GM19468 (cell line): Measurements from ENCODE around the gene ROM1.
"Not testable (repeated sequence)": the region's sequence is repeated elsewhere in the genome, so short reads cannot be mapped to it uniquely, and the experiment has no call there.

ENCODE experiments used
- ATAC-seq: cut with Tn5 transposase; IDR thresholded peaks from one replicate; pipeline ENCODE4 v1.9.1; 2021; ENCODE audit warnings: mild to moderate bottlenecking, moderate library complexity, moderate number of reproducible peaks; ENCODE audit not compliant: unreplicated experiment; ENCODE audit errors: extremely low read depth

Gene ROM1

GRCh38 chr11:62605902-62606301 is 7.2 kb upstream of the ROM1 start:
- no peak for ATAC-seq

- ATAC-seq, result no peak
These were observed 5.3 kb upstream of the ROM1 start for GRCh38 chr11:62607714-62608113.

DNA sequence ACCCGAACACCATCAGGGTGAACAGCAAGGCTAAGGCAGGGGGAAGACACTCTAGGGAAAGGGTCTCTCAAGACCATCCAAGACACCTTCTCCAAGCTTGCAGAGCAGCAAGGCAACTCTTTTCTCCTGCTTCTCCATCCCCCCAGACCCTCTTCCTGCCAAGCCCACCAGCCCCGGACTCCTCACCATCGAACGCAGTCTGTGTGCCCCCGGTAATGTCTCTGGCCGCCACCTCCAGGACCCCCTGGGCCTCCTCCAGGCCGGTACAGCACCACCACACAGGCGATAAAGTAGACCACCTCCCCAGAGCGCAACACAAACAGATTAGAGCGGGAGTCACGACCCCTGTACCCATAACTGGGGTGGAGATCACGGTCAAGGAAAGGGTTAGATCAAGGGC is 4.3 kb upstream of the ROM1 start:
- no peak for ATAC-seq

- no peak for ATAC-seq
These were observed 2.7 kb upstream of the ROM1 start for GRCh38 chr11:62610403-62610802.

GRCh38 chr11:62610814-62611704 is 2.0 kb upstream of the ROM1 start:
- ATAC-seq, result no peak

- no peak for ATAC-seq
These were observed 1.2 kb upstream of the ROM1 start for GRCh38 chr11:62611705-62612365.

DNA sequence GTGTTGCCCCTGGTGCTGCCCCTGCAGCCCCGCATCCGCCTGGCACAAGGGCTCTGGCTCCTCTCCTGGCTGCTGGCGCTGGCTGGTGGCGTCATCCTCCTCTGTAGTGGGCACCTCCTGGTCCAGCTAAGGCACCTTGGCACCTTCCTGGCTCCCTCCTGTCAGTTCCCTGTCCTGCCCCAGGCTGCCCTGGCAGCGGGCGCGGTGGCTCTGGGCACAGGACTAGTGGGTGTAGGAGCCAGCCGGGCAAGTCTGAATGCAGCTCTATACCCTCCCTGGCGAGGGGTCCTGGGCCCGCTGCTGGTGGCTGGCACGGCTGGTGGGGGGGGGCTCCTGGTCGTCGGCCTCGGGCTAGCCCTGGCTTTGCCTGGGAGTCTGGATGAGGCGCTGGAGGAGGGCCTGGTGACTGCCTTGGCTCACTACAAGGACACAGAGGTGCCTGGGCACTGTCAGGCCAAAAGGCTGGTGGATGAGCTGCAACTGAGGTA is 278 bp downstream of the ROM1 start:
- ATAC-seq, result no peak

DNA sequence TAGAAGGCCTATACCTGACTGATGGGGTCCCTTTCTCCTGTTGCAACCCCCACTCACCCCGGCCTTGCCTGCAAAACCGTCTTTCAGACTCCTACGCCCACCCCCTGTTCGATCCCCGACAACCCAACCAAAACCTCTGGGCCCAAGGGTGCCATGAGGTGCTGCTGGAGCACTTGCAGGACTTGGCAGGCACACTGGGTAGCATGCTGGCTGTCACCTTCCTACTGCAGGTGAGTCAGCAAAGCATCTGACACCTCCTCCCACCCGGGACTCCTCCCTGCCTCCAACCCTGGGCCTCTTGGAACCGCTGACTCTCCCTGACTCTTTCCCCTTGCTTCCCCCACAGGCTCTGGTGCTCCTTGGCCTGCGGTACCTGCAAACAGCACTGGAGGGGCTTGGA is 1.2 kb downstream of the ROM1 start:
- ATAC-seq, result no peak

- ATAC-seq, result no peak
These were observed 2.5 kb downstream of the ROM1 start for GRCh38 chr11:62615521-62615920.

- ATAC-seq, result not testable (repeated sequence)
These were observed 3.9 kb downstream of the ROM1 start for GRCh38 chr11:62616957-62617356.

DNA sequence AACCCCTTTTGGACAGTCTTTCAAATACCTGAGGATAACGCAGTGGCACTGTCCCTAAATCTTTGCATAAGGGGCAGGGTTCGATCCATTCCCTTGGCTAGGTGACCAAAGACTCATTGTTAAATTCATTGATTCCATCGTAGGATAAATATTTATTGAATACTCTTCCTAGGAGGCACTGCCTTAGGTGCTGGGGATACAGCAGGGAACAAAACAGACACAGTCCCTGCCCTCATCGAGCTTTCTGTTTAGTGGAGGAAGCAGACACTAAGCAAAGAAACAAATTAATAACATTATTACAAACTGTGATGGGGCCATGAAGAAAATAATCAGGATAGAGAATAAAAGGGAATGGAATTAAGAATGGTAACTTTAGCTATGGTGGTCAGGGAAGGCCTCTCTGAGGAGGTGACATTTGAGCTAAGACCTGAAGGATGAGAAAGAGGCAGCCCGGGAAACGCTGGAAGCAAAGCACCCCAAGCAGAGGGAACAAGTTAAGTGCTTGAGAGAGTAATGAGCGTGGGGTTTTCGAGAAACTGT is 8.0 kb downstream of the ROM1 start:
- ATAC-seq, result no peak

DNA sequence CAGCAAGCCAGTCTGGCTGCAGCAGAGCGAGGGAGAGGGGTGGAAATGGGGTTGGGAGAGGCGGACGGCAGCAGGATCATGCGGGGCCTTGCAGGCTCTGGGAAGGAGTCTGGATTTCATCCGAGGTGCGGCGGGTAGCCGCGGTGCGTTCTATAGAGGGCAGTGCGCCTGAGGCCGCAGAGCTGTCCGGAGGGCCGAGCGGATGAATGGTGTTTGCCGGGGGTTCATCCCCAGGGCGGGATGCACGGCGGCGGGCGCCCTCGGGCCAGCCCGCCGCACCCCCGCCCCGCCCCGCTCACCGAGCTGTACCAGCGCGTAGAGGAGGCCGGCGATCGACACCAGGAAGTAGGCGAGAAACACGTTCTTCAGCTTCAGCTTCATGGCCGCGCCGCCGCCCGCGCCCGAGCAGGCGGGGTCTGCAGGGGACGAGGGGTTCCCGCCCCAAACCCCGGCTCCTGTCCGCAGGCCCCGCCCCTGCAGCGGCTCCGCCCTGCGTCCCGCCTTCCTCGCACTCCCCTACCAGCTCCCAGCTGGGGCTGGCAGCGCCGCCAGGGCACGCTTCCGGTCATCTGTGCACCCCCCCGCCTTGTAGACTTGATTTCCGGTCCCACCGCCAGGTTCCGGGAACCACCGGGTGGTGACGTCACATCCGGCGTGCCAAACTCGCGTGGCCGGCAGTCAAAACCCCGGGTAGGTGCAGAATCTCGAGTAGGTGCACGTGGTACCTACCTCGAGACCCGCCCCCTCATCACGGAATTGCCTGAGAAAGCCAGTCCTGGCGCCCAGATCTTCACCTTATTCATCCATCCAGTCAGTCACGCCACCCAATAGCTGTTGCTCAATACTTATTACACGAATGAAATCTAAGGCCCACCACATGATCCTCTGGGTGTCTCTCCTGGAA is 8.8 kb downstream of the ROM1 start, which contains the start of gene B3GAT3:
Gene B3GAT3 (minus strand): TSS at position 420 of the 904 bp plus-strand sequence. CDS start 39 bp downstream, at position 381.
- ATAC-seq, result peak; percentile 92

- ATAC-seq, result no peak
These were observed 9.5 kb downstream of the ROM1 start for GRCh38 chr11:62622476-62623089.

- ATAC-seq, result no peak
These were observed 14.7 kb downstream of the ROM1 start for GRCh38 chr11:62627713-62628112.

DNA sequence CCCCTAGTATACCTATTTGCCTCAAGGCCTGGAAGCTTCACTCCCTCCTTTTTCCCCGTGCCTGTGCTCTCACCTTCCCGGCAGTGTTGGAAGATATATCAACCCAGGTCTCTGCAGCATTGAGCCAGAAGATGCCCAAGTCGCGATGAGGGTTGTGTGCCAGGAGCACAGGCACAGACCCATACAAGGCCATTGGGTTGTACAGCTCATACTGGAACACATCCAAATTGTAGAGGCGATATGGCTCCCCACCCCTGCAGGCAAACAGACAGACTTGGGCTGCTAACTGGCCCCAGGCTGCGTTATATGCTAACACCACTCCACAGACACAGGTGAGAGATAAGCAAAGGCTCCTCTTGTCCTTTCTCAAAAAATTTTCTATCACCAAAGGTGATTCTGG is 19.4 kb downstream of the ROM1 start:
- no peak for ATAC-seq

- no peak for ATAC-seq
These were observed 31.2 kb downstream of the ROM1 start for GRCh38 chr11:62644220-62644619.

GRCh38 chr11:62645671-62645945 is 32.6 kb downstream of the ROM1 start:
- no peak for ATAC-seq

DNA sequence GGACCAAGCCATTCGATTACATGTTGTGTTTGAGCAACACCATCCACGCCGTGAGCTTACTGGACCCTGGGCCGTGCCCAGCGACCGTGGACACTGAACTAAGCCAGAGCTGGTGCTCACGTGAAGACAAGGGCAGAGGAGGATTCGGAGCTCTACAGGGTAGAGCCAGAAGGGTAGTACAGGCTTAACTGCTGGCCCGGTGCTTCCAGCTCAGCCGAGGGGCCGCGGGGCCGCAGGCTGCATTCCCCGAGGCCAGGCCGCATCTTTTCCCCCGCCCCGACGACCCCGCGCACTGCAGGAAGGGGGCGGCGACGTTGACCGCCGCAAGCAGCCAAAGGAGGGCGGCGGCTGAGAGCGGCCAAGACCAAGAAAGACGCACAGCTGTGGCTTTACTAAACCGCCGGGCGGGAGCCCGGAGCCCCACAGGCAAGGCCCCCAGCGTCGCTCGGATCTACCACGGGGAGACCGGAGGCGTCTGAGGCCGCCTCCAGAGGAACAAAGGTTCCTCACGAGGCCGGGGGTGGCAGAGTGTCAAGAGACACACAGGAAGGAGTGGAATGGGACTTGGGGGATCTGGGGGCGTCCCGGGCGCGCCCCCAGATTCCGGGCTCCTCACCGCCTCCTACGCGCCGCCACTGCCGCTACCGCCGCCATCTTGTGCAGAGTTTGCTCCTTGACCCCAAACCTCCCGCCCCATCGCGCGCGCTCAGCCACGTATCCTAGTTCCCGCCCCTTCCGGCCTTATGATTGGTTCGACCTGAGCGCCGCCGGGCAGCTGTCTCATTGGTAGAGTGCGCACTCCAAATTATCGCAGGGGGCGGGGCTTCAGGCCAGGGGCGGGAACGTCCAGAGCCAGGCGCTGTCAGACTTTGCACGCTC is 33.1 kb downstream of the ROM1 start, which contains the start of gene GANAB:
Gene GANAB (minus strand): TSS at position 668 of the 879 bp plus-strand sequence. CDS start 14 bp downstream, at position 654.
- no peak for ATAC-seq
